ENCODE measurements around the gene GPX6.
"Not testable (repeated sequence)": the region's sequence is repeated elsewhere in the genome, so short reads cannot be mapped to it uniquely, and the experiment has no call there.

DNA sequence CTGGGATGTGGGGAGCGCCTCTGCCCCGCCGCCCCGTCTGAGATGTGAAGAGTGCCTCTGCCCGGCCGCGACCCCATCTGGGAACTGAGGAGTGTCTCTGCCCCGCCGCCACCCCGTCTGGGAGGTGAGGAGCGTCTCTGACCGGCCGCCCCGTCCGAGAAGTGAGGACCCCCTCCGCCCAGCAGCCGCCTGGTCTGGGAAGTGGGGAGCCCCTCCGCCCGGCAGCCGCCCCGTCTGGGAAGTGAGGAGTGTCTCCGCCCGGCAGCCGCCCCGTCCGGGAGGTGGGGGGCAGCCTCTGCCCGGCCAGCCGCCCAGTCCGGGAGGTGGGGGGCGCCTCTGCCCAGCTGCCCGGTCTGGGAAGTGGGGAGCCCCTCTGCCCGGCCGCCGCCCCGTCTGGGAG lies 13.5 kb downstream of the GPX6 start:
- not testable (repeated sequence) for TF ChIP-seq POLR2AphosphoS5 (IDR thresholded peaks at IDR 0.05; ENCODE audit: borderline replicate concordance, low read depth, low read length); EZH2 (IDR thresholded peaks at IDR 0.05)

All from SK-N-MC (cell line).